PC-9 (cell line): ENCODE data around the gene TECTB. TPM values are rescaled to one million over a fixed set of nuclear protein-coding genes. Genes with fewer than 3 reads are reported as not detected.

ENCODE experiments used
- BruUV-seq: library from RNA; stranded (reverse); fragments of 400-500 nt; replicated peaks from 2 replicates; lab custom pipeline; 2021; lab: Mats Ljungman, UMichigan
- CTCF ChIA-PET: fragments of 300-600 bp; sonication (Branson Sonifier 250); formaldehyde crosslinking; loops from one replicate; lab custom pipeline; 2022; ENCODE audit warnings: antibody characterized with exemption; lab: Charles Lee
- POLR2A ChIA-PET: fragments of 300-600 bp; sonication (Branson Sonifier 250); formaldehyde crosslinking; loops from one replicate; lab custom pipeline; 2022; ENCODE audit warnings: antibody characterized with exemption; ENCODE audit not compliant: unreplicated experiment; lab: Charles Lee
- DNase-seq, 2 experiments: peaks; one replicate each; pipeline versions ENCODE4 v3.0.0 to v3.0.0-alpha.2; 2015 to 2022; ENCODE audit warnings: mixed read lengths in 1 of 2
- H2AFZ ChIP-seq: fragments of 200-600 bp; sonication (generic); 2 replicates; pipeline ENCODE4 v1.8.1; 2017; ENCODE audit warnings: antibody characterized with exemption
- H3F3A ChIP-seq: fragments of 200-600 bp; sonication (generic); 2 replicates; pipeline ENCODE4 v1.8.1; 2017; ENCODE audit warnings: antibody characterized with exemption, mild to moderate bottlenecking, low read depth; ENCODE audit not compliant: insufficient read depth
- H3K27ac ChIP-seq: fragments of 200-600 bp; sonication (generic); 2 replicates; pipeline ENCODE4 v1.6.1; 2016; ENCODE audit warnings: mixed run types
- H3K27me3 ChIP-seq: fragments of 200-600 bp; sonication (generic); 2 replicates; pipeline ENCODE4 v1.6.1; 2016; ENCODE audit warnings: low read depth, mixed run types; ENCODE audit not compliant: insufficient read depth
- H3K36me3 ChIP-seq: fragments of 200-600 bp; sonication (generic); 2 replicates; pipeline ENCODE4 v1.6.1; 2016; ENCODE audit warnings: low read depth, mixed run types
- H3K4me1 ChIP-seq: fragments of 200-600 bp; sonication (generic); replicated peaks from 2 replicates; pipeline ENCODE4 v1.6.1; 2016; ENCODE audit warnings: mixed run types; ENCODE audit not compliant: insufficient read depth
- H3K4me2 ChIP-seq: fragments of 200-600 bp; sonication (generic); 2 replicates; pipeline ENCODE4 v1.6.1; 2017; ENCODE audit warnings: mixed run types
- H3K4me3 ChIP-seq: fragments of 200-600 bp; sonication (generic); 2 replicates; pipeline ENCODE4 v1.6.1; 2016; ENCODE audit warnings: mixed run types
- H3K79me2 ChIP-seq: fragments of 200-600 bp; sonication (generic); 2 replicates; pipeline ENCODE4 v1.6.1; 2017; ENCODE audit warnings: low read depth, mixed run types
- H3K9me2 ChIP-seq: fragments of 200-600 bp; sonication (generic); 2 replicates; pipeline ENCODE4 v1.8.1; 2017; ENCODE audit warnings: mild to moderate bottlenecking; ENCODE audit not compliant: insufficient read depth
- H3K9me3 ChIP-seq: fragments of 200-600 bp; sonication (generic); 2 replicates; pipeline ENCODE4 v1.8.1; 2016; ENCODE audit warnings: low read depth; ENCODE audit not compliant: insufficient read depth
- H4K20me1 ChIP-seq: fragments of 200-600 bp; sonication (generic); 2 replicates; pipeline ENCODE4 v1.8.1; 2017; ENCODE audit not compliant: insufficient read depth
- CTCF ChIP-seq: fragments of 200-600 bp; sonication (generic); conservative IDR thresholded peaks from 2 replicates; pipeline ENCODE4 v1.6.1; 2017; ENCODE audit warnings: mixed run types, antibody characterized with exemption, mild to moderate bottlenecking, moderate library complexity
- EZH2 ChIP-seq: fragments of 200-600 bp; sonication (generic); IDR thresholded peaks from 2 replicates; pipeline ENCODE4 v1.8.0; 2017; ENCODE audit warnings: antibody characterized with exemption, low read depth
- intact Hi-C: fragments of 100-400 bp; cut with micrococcal nuclease; formaldehyde crosslinking; loops from one replicate; pipeline ENCODE4 v1.10.0; 2022; ENCODE audit not compliant: unreplicated experiment
- total RNA-seq: library from RNA; stranded (reverse); gene quantifications from 2 replicates; pipeline ENCODE4 v1.2.3, GENCODE V29; 2021

TECTB gene
- total RNA-seq, 1 experiment from 2014 or later, result not detected

- H3K4me2 ChIP-seq, result no peak overlapping the region
- no peaks in the 10 kb centered on the region for H3K79me2 ChIP-seq
Measured at GRCh38 chr10:112274831-112275230, 8.4 kb upstream of the TECTB start.

GRCh38 chr10:112275512-112276245 is 7.5 kb upstream of the TECTB start:
- intact Hi-C loops, result no loop called here
- H3K9me3 ChIP-seq, result no peaks in the 10 kb centered on the region
- H3K79me2 ChIP-seq, result no peaks in the 10 kb centered on the region
- H3K9me2 ChIP-seq, result no peaks in the 10 kb centered on the region
- ChIA-PET POLR2A (no interaction called here), CTCF (no interaction called here)
- no peak overlapping the region for H3K4me2 ChIP-seq
- H3K36me3 ChIP-seq, result no peaks in the 10 kb centered on the region
- H3K27me3 ChIP-seq, result no peaks in the 10 kb centered on the region
- H3F3A ChIP-seq, result no peaks in the 10 kb centered on the region
- no peaks in the 10 kb centered on the region for H4K20me1 ChIP-seq
- H3K4me3 ChIP-seq, result no peak overlapping the region
- no peaks in the 10 kb centered on the region for H3K4me1 ChIP-seq
- no peak for DNase-seq
- BruUV-seq, result no TSS peak
- H3K27ac ChIP-seq, result no peak overlapping the region
- no peak overlapping the region for H2AFZ ChIP-seq
- TF ChIP-seq EZH2 (no peak), CTCF (no peak)

More at GRCh38 chr10:112274831-112275230, 8.4 kb upstream of the TECTB start:
- no peaks in the 10 kb centered on the region for H4K20me1 ChIP-seq
- H3K27me3 ChIP-seq, result no peaks in the 10 kb centered on the region
- no peak for TF ChIP-seq EZH2
- no peak for TF ChIP-seq CTCF
- intact Hi-C loops, result no loop called here
- H3K27ac ChIP-seq, result no peak overlapping the region
- BruUV-seq, result no TSS peak
- no peak for DNase-seq
- no peaks in the 10 kb centered on the region for H3K4me1 ChIP-seq
- H3K36me3 ChIP-seq, result no peaks in the 10 kb centered on the region
- CTCF ChIA-PET, result no interaction called here
- no peaks in the 10 kb centered on the region for H3F3A ChIP-seq
- H3K4me3 ChIP-seq, result no peak overlapping the region
- POLR2A ChIA-PET, result no interaction called here
- no peak overlapping the region for H2AFZ ChIP-seq
- H3K9me2 ChIP-seq, result no peaks in the 10 kb centered on the region
- no peaks in the 10 kb centered on the region for H3K9me3 ChIP-seq

- no TSS peak for BruUV-seq
- TF ChIP-seq EZH2 (no peak), CTCF (no peak)
Measured at GRCh38 chr10:112278871-112279270, 4.3 kb upstream of the TECTB start.

More at GRCh38 chr10:112278871-112279270, 4.3 kb upstream of the TECTB start:
- ChIA-PET POLR2A (no interaction called here), CTCF (no interaction called here)
- no peaks in the 10 kb centered on the region for H4K20me1 ChIP-seq
- H3K27ac ChIP-seq, result no peak overlapping the region
- DNase-seq, result no peak
- H2AFZ ChIP-seq, result no peak overlapping the region
- no peaks in the 10 kb centered on the region for H3K27me3 ChIP-seq
- H3K4me1 ChIP-seq, result no peaks in the 10 kb centered on the region
- H3K9me2 ChIP-seq, result no peaks in the 10 kb centered on the region
- H3K36me3 ChIP-seq, result no peaks in the 10 kb centered on the region
- no peaks in the 10 kb centered on the region for H3K79me2 ChIP-seq
- no peaks in the 10 kb centered on the region for H3K9me3 ChIP-seq
- no peak overlapping the region for H3K4me2 ChIP-seq
- intact Hi-C loops, result no loop called here
- H3F3A ChIP-seq, result no peaks in the 10 kb centered on the region
- H3K4me3 ChIP-seq, result no peak overlapping the region
